Hepatocyte (in vitro differentiated cells): ENCODE data around the gene IBSP.

Experiments
- CTCF ChIP-seq: fragments of 200-600 bp; sonication (generic); IDR thresholded peaks from 2 replicates; pipeline ENCODE4 v1.5.1; 2016; ENCODE audit warnings: antibody characterized with exemption, mild to moderate bottlenecking; ENCODE audit not compliant: poor library complexity
- EZH2 ChIP-seq: fragments of 200-600 bp; sonication (generic); IDR thresholded peaks from 2 replicates; pipeline ENCODE4 v1.6.1; 2016; ENCODE audit warnings: antibody characterized with exemption, mild to moderate bottlenecking, borderline replicate concordance

DNA sequence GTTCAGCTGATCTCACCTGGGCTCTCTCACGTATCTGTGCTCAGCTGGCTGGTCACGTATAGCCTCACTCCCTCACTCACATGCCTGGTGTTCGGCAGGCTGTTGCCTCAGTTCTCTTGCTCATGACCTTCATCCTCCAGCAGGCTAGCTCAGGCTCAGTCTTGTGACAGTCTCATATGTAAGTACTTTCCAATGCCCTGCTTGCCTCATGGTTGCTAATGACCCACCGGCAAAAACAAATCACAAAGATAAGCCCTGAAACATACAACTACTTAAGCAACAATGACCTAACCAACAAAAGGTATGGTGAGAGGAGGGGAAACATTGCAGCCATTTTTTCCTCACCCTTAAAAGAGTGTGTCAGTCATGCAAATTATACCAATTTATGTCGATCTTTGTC is 58.4 kb downstream of the IBSP start:
- TF ChIP-seq CTCF (no peak), EZH2 (no peak)
